IPS-NIHi7 (cell line): Measurements from ENCODE around the gene LHFPL2.

ENCODE experiments used
- DNase-seq: peaks from one replicate; pipeline ENCODE4 v3.0.0; 2012; ENCODE audit warnings: mixed read lengths; ENCODE audit errors: extremely low spot score

LHFPL2 gene

DNA sequence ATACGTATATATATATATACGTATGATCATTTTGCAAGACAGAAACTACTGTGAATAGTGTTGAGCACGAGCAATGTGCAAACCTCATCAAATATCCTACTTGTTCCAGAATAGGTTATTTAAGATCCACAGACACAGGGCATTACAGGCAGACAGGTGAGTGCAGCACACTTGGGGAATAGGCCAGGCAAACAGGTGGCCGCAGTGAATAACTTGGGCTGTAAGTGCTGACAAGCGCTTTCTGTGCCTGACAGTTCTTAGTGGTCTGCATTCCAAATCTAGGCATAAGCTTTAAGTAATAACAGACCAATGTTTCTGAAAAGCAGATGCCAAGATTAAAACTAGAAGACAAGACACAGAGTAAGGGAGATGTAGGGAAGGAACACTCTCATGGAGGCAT is 77.9 kb downstream of the LHFPL2 start:
- no peak for DNase-seq

GRCh38 chr5:78569441-78569840 is 79.1 kb downstream of the LHFPL2 start:
- DNase-seq, result no peak

- no peak for DNase-seq
Measured at GRCh38 chr5:78568676-78569075, 79.9 kb downstream of the LHFPL2 start.

- no peak for DNase-seq
Measured at GRCh38 chr5:78568212-78568611, 80.4 kb downstream of the LHFPL2 start.

DNA sequence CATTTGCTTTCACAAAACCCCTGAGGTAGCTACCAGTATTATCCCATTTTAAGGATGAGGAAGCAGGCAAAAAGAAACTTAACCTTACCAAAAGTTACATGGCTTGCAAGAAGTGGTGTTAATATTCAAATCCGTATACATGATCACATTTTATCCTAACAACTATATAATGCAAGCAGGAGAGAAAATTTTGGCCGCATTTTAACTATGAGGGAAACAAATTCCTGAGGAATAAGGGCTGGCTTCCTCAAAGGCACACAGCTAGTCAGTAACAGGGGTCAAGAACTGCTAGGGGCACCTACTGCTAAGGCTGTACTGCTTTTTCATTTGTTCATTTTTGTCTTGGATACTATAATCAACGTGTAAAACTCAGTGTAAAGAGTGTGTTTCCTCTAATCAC is 81.0 kb downstream of the LHFPL2 start:
- no peak for DNase-seq

DNA sequence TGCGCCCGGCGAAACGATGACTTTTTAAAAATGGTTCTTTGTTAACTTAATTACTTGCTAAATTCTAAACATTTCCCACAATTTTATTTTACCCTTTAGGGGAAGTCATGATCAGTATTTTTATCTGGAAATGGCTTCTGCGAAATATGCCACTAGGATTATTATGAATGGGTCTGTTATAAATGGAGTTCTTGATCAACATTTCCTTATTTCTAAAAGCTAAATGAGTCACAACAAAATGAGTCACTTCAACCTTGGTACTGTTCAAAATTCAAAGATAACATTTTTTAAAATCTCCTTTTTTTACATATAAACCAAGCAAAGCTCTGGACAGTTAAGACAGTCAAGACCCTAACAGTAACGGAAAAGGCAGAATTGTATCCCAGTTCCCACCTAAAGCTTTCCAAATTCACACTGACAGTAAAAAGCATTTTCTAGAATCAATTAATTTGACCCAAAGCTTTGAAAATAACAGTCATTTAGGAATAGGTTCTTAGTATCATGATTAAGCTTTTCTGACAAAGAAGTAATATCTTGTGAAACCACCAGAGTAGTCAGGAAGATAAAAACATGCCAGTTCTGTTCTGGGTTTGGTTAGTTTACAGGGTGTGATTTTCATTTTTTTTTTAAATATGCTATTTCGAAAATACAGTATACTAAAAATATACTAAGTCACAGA is 81.7 kb downstream of the LHFPL2 start:
- DNase-seq, result no peak

GRCh38 chr5:78565395-78565794 is 83.2 kb downstream of the LHFPL2 start:
- DNase-seq, result no peak

DNA sequence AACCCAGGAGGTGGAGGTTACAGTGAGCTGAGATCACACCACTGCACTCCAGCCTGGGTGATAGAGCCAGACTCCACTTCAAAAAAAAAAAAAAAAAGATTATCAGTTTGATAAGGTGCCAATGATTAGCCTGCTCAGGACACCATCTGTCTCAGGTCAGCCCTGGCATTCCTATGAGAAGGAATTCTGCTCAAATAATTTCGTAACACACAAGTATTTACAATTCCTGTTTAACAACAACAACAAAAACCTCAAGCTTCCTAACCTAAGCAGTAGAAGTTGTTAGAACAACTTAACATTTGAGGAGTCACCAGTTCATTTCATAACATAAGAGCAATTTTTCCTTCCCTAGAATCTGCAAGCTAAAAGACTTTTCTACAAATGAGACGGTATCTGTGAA is 85.0 kb downstream of the LHFPL2 start:
- no peak for DNase-seq

DNA sequence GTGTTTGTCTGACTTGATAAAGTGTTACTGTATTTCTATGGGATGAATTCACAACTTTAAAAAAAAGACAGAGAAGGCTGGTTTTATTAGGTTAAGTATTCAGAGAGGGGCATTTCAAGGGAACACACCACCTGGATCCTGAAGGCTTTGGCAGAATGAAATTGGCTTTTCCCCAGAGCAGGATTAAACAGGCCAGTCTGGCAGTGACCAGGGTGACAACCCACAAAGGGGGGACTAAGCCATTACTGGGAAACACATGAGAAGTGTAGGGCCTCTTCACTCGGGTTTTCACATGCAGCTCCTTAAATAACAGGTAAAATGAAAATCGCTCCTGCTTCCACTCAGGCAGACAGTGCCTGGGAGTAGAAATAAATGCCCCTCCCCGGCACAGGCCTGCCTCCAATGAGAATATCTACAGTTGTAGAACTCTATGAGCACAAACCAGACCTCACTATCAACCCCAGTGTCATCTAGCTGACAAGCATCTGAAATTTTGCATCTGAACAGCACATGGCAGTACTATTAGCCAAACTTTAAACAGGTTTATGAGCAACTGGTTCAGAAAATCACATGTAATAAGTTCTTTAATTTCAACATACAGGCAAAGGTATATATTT is 85.8 kb downstream of the LHFPL2 start:
- no peak for DNase-seq

GRCh38 chr5:78562001-78562400 is 86.6 kb downstream of the LHFPL2 start:
- DNase-seq, result no peak

GRCh38 chr5:78561261-78561660 is 87.3 kb downstream of the LHFPL2 start:
- no peak for DNase-seq

DNA sequence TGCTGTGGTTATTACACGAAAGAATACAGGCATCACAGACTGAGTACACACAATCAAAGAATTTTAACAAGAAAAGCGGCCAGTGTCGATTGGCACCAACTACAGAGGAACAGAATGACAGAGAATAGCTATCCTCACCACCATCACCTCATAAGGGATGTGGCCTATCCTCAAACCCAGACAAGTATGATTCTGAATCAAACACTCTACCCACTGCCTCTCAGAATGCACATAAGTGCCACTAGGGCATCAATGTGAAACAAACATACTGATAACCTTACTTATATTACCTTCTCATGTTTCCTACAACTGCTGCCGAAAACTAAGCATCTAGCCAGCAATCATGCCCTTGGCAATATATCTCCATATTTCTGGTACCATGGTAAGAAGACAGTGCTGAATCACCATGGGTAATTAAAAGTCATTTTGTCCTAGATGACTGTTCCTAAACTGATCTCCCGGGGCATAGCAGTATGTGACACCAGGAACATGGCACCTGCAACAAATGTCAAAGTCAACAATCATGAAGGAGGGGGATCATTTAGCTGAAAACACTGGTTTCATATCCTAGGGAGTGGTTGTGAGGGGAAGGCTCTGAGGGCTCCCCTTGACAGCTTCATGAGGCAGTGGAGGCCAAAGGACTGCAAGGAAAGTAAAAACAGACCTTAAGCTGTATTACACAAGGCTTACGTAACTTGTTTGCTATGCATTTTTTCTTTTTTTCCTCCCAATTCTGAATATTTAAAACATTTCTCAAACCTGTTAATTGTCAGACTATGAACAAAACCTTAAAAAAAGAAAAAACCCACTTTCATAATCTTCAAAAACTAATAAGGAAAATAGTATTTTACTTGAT is 88.3 kb downstream of the LHFPL2 start:
- no peak for DNase-seq

DNA sequence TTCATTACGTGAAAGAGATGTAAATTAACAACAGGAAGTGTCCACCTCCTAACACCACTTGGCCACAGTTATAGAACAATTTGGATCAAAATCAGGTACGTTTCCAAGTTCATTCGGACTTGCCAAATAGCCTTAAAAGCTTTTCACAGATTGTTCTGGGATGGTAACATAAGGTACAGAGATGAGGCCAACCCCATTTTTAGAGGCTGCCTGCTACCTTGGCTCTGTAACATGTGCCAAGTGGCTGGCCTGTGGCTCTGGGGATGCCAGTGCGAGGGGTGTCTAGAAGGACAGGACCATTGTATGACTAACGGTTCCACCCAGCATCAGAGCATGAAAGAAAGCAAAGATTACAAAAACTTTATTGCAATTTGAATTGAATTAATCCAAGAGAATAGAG is 91.0 kb downstream of the LHFPL2 start:
- DNase-seq, result no peak

DNA sequence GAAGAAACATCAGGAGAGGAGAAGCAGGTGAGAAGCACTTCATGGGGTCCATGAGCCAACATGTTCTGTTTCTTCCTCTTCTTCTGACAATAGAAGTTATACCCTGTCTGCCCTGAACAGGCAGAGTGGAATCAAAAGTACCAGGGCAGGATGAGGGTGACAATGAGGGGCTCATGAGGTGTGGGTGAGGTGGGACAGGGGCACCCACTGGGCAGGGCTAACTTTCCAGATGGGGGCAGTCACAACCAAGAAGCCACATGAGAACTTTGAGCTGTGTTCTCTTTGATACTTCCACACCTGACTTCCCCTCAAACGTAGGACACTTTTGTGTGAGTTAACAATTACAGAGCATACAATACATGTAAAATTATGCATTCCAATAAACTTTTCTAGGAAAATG is 92.7 kb downstream of the LHFPL2 start:
- DNase-seq, result no peak

DNA sequence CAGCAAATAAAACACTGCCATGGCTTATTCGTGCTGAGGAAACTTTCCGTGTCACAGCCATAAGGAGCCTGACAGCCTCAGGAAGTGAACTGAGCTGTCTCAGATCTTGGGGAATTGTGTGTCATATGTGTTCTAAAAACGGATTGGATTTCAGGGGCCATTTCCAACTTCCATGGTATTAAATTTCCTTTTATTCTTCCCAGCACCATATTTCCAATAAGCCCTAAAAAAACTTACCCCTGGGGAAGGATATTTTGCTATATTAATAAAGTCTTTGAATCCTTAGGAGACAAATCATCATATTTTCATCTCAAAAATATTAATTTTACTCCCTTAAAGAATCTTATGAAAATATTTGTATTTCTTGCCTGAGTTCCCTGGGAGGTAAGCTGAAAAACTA is 93.9 kb downstream of the LHFPL2 start:
- DNase-seq, result no peak

- no peak for DNase-seq
Measured at GRCh38 chr5:78553580-78554353, 94.8 kb downstream of the LHFPL2 start.

GRCh38 chr5:78552729-78553342 is 95.7 kb downstream of the LHFPL2 start:
- no peak for DNase-seq

- DNase-seq, result no peak
Measured at GRCh38 chr5:78550891-78551290, 97.7 kb downstream of the LHFPL2 start.

GRCh38 chr5:78549043-78549442 is 99.5 kb downstream of the LHFPL2 start:
- no peak for DNase-seq

DNA sequence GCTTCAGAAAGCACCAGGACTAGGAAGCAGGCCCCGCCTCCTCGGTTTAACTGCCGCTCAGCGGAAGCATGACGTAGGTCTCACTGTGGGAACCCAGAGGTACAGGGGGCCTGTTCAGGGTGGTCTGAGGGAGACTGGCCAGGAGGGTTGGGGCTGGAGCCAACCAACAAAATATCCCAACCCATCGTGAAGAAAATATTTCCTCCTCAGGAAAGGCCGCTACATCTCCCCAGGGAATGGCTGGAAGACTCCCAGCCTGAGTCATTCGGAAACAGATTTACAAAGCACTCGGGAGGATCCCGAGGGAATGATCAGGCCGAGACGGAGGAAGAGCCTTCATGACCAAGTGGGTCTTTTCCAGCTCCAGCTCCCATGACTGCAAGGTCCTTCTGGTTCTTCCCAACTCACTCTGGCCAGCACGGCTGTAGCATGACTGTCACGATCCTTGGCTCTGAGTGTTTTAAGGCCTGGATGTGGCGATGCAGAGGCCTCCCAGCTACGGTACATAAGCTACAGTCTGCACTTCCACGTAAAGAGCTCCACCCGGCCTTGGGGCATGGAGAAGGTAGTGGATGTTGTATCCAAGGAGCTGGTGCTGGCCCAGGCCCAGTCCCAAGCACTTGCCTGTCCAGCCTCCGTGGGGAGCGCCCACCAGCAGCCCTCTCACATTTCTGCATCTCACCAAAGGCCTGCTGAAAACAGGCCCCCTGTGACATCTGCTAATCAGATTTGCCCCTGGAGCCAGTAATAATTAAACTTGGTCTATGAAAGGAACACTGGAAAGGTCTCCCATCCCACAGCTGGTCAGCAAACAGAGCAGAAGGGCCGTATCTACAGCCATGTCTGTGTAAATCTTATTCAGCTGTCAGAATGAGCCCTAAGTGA is 100.6 kb downstream of the LHFPL2 start:
- DNase-seq, result no peak

DNA sequence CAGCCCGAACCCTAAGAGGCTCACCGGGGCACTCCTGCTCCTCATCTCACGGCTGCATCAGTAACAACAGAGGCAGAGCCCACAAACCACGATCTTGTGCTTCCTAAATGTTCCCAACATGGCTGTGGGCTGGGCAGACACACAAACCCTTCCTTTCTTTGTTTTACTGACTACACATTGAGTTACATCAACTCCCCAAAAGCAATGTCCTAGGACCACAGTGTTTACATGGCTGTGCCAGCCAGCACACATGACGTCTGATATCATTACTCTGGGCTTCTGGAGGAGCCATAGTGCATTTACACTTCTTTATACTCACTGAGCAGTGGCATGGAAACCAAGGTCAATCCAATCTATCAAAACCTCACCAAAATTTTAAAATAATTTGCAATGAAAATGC is 101.4 kb downstream of the LHFPL2 start:
- no peak for DNase-seq
